Esophagus muscularis mucosa (tissue), 4 donors: ENCODE measurements around the gene BAG5. TPM values are rescaled to one million over a fixed set of nuclear protein-coding genes. Genes with fewer than 3 reads are reported as not detected.
A peak's percentile ranks its signal among the peaks of the same experiment; 100 is the strongest.

Source experiments
- DNase-seq: peaks from one replicate; pipeline ENCODE4 v3.0.0-alpha.2; 2017; ENCODE audit errors: extremely low spot score
- H3K27ac ChIP-seq, 4 donors: fragments of 200-600 bp; sonication (generic); replicated peaks in 1 of 4; 1 replicate in 3 of 4; 2 replicates in 1 of 4; pipeline ENCODE4 v1.5.1; 2016 to 2019; ENCODE audit warnings: mild to moderate bottlenecking in 1 of 4
- H3K27me3 ChIP-seq, 4 donors: fragments of 200-600 bp; sonication (generic); one replicate each; pipeline versions ENCODE4 v1.5.1 to v1.6.0; 2016 to 2019
- H3K36me3 ChIP-seq, 4 donors: fragments of 200-600 bp; sonication (generic); one replicate each; pipeline ENCODE4 v1.5.1; 2016 to 2019
- H3K4me1 ChIP-seq, 4 donors: fragments of 200-600 bp; sonication (generic); one replicate each; pipeline ENCODE4 v1.5.1; 2016 to 2019
- H3K4me3 ChIP-seq, 4 donors: fragments of 200-600 bp; sonication (generic); 1 replicate in 2 of 4; 2 replicates in 2 of 4; pipeline ENCODE4 v1.5.1; 2016 to 2019; ENCODE audit warnings: mild to moderate bottlenecking in 4 of 4, moderate library complexity in 1 of 4
- H3K9me3 ChIP-seq, 4 donors: fragments of 200-600 bp; sonication (generic); 1 replicate in 3 of 4; 2 replicates in 1 of 4; pipeline ENCODE4 v1.5.1; 2016 to 2019
- EP300 ChIP-seq: sonication (generic); formaldehyde crosslinking; IDR thresholded peaks from one replicate; pipeline ENCODE4 v1.6.1; 2017; ENCODE audit warnings: antibody characterized with exemption
- POLR2A ChIP-seq: fragments of 450-650 bp; IDR thresholded peaks from one replicate; pipeline ENCODE4 v1.6.1; 2017; ENCODE audit warnings: antibody characterized with exemption, moderate library complexity, mild to moderate bottlenecking, low read depth
- POLR2AphosphoS5 ChIP-seq, 2 donors: sonication (generic); formaldehyde crosslinking; IDR thresholded peaks; one replicate each; pipeline ENCODE4 v1.6.1; 2017; ENCODE audit warnings: antibody characterized with exemption in 2 of 2
- WGBS: methylation state at CpG from one replicate; pipeline ENCODE4 v1.1.5; 2018; 5-methylcytosine and 5-hydroxymethylcytosine counted together
- intact Hi-C: fragments of 100-400 bp; cut with DNase I; formaldehyde crosslinking; loops from one replicate; pipeline ENCODE4 v1.15.1; 2023
- total RNA-seq, 4 donors: library from RNA; depleted of rRNA; stranded (reverse); fragments of >200 nt; gene quantifications; one replicate each; pipeline versions ENCODE4 v1.1.0 to v1.2.1, GENCODE V29; 2016
- TF ChIP-seq, protein P1 (sequence below), 3 experiments: fragments of 200-600 bp in 2 of 3; fragments of 450-650 bp in 1 of 3; sonication (generic) in 2 of 3; IDR thresholded peaks; one replicate each; pipeline ENCODE4 v1.5.1; 2017 to 2019; ENCODE audit warnings: antibody characterized with exemption in 3 of 3, mild to moderate bottlenecking in 2 of 3, moderate library complexity in 1 of 3

The BAG5 gene
- total RNA-seq, 4 donors from 2014 or later = 27.4 to 34.7 (median 28.3) TPM

- no peak for DNase-seq
- H3K9me3 ChIP-seq = no peaks in the 10 kb centered on the region
- no peak overlapping the region for H3K4me3 ChIP-seq
- 39% methylated on average over 15 of the region's 30 CpGs for WGBS
- H3K36me3 ChIP-seq = peaks cover 0 to 25% (median 14%) of the 10 kb centered on the region in 4 donors
- H3K27me3 ChIP-seq = no peaks in the 10 kb centered on the region
- intact Hi-C loops = no loop called here
- peak overlapping the region; percentile 93 to 97 (median 94) for H3K27ac ChIP-seq
- H3K4me1 ChIP-seq = peaks cover 61 to 100% (median 99%) of the 10 kb centered on the region in 4 donors
- TF ChIP-seq EP300 (no peak), POLR2AphosphoS5 (IDR thresholded peaks at IDR 0.05) (peak; percentile 50 to 62)
- TF ChIP-seq, protein P1, sequence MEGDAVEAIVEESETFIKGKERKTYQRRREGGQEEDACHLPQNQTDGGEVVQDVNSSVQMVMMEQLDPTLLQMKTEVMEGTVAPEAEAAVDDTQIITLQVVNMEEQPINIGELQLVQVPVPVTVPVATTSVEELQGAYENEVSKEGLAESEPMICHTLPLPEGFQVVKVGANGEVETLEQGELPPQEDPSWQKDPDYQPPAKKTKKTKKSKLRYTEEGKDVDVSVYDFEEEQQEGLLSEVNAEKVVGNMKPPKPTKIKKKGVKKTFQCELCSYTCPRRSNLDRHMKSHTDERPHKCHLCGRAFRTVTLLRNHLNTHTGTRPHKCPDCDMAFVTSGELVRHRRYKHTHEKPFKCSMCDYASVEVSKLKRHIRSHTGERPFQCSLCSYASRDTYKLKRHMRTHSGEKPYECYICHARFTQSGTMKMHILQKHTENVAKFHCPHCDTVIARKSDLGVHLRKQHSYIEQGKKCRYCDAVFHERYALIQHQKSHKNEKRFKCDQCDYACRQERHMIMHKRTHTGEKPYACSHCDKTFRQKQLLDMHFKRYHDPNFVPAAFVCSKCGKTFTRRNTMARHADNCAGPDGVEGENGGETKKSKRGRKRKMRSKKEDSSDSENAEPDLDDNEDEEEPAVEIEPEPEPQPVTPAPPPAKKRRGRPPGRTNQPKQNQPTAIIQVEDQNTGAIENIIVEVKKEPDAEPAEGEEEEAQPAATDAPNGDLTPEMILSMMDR (IDR thresholded peaks at IDR 0.05) = no peak
Measured at GRCh38 chr14:103538291-103539055, 24.0 kb downstream of the BAG5 start.

DNA sequence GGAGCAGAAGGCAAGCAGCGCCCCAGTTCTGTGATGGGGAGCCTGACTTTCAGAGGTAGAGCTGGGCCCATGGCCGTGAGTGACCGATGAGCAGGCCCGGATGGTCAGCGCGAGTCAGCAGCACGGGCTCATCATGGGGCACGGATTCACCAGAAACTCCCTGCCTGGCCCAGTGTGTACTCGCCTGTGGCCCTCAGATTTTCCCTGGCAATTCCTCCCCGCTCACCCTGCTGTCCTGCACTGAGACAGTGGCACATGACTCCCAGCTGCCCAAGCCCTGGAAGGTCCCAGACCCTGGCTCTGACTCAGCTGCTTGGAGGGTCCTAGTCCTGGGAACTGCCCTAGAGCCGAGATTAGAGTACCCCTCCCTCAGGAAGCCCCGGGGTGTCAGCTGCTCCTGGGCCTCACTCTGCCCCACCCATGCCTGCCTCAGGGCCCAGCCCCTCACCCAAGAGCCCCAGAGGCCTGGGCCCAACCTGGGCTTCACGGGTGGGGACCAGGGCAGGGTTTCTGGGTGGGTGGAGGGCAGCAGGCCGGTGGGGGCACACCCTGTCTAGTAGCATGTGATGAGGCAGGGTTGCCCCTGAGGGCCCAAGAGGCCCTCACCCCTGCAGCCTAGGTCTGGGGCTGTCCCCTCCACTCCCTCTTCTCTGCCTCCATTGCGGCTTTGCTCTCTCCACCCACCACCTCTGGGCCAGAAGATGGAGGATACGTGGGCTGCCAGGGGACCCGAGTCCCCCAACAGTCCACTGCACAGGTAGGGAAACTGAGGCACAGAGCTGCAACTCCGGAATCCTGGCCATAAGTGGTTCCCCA lies 25.1 kb downstream of the BAG5 start:
- Histone ChIP-seq H3K36me3 (peaks cover 0 to 36% (median 20%) of the 10 kb centered on the region in 4 donors), H3K4me1 (peaks cover 51 to 100% (median 99%) of the 10 kb centered on the region in 4 donors), H3K4me3 (no peak overlapping the region), H3K27ac (peak overlapping the region; percentile 93 to 97 (median 94)), H3K27me3 (no peaks in the 10 kb centered on the region), H3K9me3 (no peaks in the 10 kb centered on the region)
- intact Hi-C loops = no loop called here
- DNase-seq = no peak
- WGBS = 77% methylated on average over 11 of the region's 18 CpGs
- TF ChIP-seq POLR2AphosphoS5 (IDR thresholded peaks at IDR 0.05) = peak in 1 of 2 donors; percentile 13
- no peak for TF ChIP-seq POLR2A

GRCh38 chr14:103536693-103537092 lies 25.8 kb downstream of the BAG5 start:
- WGBS = 52% methylated on average over 3 of the region's 9 CpGs
- Histone ChIP-seq H3K27ac (peak overlapping the region; percentile 93 to 97 (median 94)), H3K9me3 (no peaks in the 10 kb centered on the region), H3K4me1 (peaks cover 44 to 100% (median 99%) of the 10 kb centered on the region in 4 donors), H3K4me3 (no peak overlapping the region), H3K27me3 (no peaks in the 10 kb centered on the region), H3K36me3 (peaks cover 0 to 43% (median 23%) of the 10 kb centered on the region in 4 donors)
- intact Hi-C loops = no loop called here
- DNase-seq = no peak
- TF ChIP-seq POLR2A = no peak
- no peak for TF ChIP-seq POLR2AphosphoS5 (IDR thresholded peaks at IDR 0.05)

GRCh38 chr14:103535891-103536565 lies 26.4 kb downstream of the BAG5 start:
- no peak for DNase-seq
- intact Hi-C loops = no loop called here
- H3K27ac ChIP-seq = peak overlapping the region; percentile 93 to 97 (median 94)
- WGBS = no CpG with 5 or more reads among the region's 11 CpGs
- no peaks in the 10 kb centered on the region for H3K27me3 ChIP-seq
- no peaks in the 10 kb centered on the region for H3K9me3 ChIP-seq
- H3K4me3 ChIP-seq = peak overlapping the region in 2 of 4 donors; percentile 7 to 19
- H3K4me1 ChIP-seq = peaks cover 37 to 100% (median 99%) of the 10 kb centered on the region in 4 donors
- H3K36me3 ChIP-seq = peaks cover 0 to 49% (median 23%) of the 10 kb centered on the region in 4 donors
- TF ChIP-seq POLR2AphosphoS5 (IDR thresholded peaks at IDR 0.05) = no peak
- no peak for TF ChIP-seq POLR2A
- TF ChIP-seq, protein P1 (IDR thresholded peaks at IDR 0.05) = no peak
- no peak for TF ChIP-seq EP300

DNA sequence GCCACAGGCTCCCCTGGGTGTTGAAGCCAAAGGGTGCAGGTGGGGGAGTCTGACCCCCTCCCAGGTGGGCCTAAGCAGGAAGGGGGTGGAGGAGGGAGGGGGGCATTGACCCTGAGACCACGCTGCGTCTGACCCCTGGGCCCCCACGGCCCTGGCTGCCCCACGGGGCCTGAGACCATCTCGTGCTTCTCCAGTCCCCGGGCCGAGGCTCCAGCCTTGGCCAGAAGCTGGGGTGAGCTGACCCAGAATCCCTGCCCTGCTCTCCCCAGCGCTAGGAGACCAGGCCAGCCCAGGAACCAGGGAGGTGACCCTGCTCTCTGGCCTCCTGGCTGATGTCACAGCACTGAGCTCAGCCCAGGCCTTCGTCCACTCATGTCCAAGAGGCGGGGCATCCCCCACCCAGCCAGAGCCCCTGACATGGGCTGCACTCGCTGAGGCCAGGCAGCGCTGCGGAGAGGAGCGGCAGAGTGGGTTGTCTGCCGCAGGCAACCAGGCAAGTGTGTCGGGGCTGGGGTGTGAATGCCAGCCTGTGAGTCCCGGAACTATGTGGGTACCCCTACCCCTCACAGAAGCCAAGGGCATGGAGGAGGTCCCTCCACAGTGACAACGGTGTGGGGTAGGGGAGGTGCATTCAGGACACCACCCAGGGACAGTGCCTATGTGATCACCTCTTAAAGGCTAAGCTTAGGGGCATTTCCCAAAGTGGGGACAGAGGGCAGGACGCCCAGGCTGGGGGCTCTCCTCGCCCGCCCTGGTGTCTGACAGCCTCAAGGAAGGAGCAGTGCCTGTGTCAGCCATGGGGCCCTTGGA lies 27.2 kb downstream of the BAG5 start:
- no peaks in the 10 kb centered on the region for H3K27me3 ChIP-seq
- peaks cover 37 to 100% (median 99%) of the 10 kb centered on the region in 4 donors for H3K4me1 ChIP-seq
- H3K36me3 ChIP-seq = peaks cover 0 to 57% (median 27%) of the 10 kb centered on the region in 4 donors
- TF ChIP-seq, protein P1 (IDR thresholded peaks at IDR 0.05) = no peak
- no peak for TF ChIP-seq POLR2A
- no peak for TF ChIP-seq EP300
- peak; percentile 52 to 67 for TF ChIP-seq POLR2AphosphoS5 (IDR thresholded peaks at IDR 0.05)
- H3K27ac ChIP-seq = peak overlapping the region; percentile 93 to 97 (median 94)
- no peak for DNase-seq
- 53% methylated on average over 3 of the region's 21 CpGs for WGBS
- intact Hi-C loops = no loop called here
- H3K9me3 ChIP-seq = no peaks in the 10 kb centered on the region
- peak overlapping the region in 3 of 4 donors; percentile 9 to 46 (median 19) for H3K4me3 ChIP-seq
